Endothelial cell of umbilical vein (primary cell): Measurements from ENCODE around the gene SMC1B. TPM values are rescaled to one million over a fixed set of nuclear protein-coding genes. Genes with fewer than 3 reads are reported as not detected.

ENCODE experiments used
- BruUV-seq: library from RNA; stranded (reverse); fragments of 400-500 nt; replicated peaks from 2 replicates; lab custom pipeline; 2021; lab: Mats Ljungman, UMichigan
- CTCF ChIA-PET: fragments of 300-600, 350-600 bp; sonication (Branson Sonifier 250); formaldehyde crosslinking; loops from one replicate; lab custom pipeline; 2021; ENCODE audit warnings: antibody characterized with exemption, inconsistent platforms; lab: Charles Lee
- POLR2A ChIA-PET: fragments of 300-600, 350-600 bp; sonication (Branson Sonifier 250); formaldehyde crosslinking; loops from one replicate; lab custom pipeline; 2021; ENCODE audit warnings: antibody characterized with exemption, inconsistent platforms; lab: Charles Lee
- DNase-seq: peaks from one replicate; pipeline ENCODE4 v3.0.0-alpha.2; 2011; ENCODE audit warnings: low read depth, low spot score
- FAIRE-seq: peaks from 2 replicates; lab custom pipeline; 2011; peaks lifted over from hg19 to GRCh38; lab: Jason Lieb, UNC
- H2AFZ ChIP-seq: 2 replicates; pipeline ENCODE4 v1.6.0; 2012; ENCODE audit warnings: low read depth, low read length, control low read depth, inconsistent platforms
- H3K27ac ChIP-seq: 2 replicates; pipeline ENCODE4 v1.5.1; 2011; ENCODE audit warnings: low read depth, mild to moderate bottlenecking, control low read depth, low read length, moderate library complexity; ENCODE audit not compliant: insufficient read depth
- H3K27me3 ChIP-seq, 2 experiments: 2 replicates each; pipeline versions ENCODE4 v1.6.0 to v1.6.1; 2011; ENCODE audit warnings: low read length in 2 of 2, mixed read lengths in 1 of 2; ENCODE audit not compliant: control insufficient read depth in 2 of 2, insufficient read depth in 2 of 2
- H3K36me3 ChIP-seq, 2 experiments: 2 replicates in 1 of 2; 3 replicates in 1 of 2; pipeline ENCODE4 v1.5.1; 2011; ENCODE audit warnings: low read length in 2 of 2, mild to moderate bottlenecking in 1 of 2, moderate library complexity in 1 of 2; ENCODE audit not compliant: control insufficient read depth in 2 of 2, insufficient read depth in 2 of 2; ENCODE audit errors: extremely low read depth in 1 of 2
- H3K4me1 ChIP-seq: 3 replicates; pipeline ENCODE4 v1.5.1; 2011; ENCODE audit warnings: mild to moderate bottlenecking, low read length; ENCODE audit not compliant: control insufficient read depth, insufficient read depth; ENCODE audit errors: extremely low read depth
- H3K4me2 ChIP-seq: 2 replicates; pipeline ENCODE4 v1.6.1; 2011; ENCODE audit warnings: low read length, control low read depth, mixed read lengths; ENCODE audit not compliant: insufficient read depth
- H3K4me3 ChIP-seq, 3 experiments: fragments of 200-600 bp in 1 of 3; sonication (generic), shearing (Covaris generic) in 1 of 3; replicated peaks in 1 of 3; 2 replicates each; pipeline ENCODE4 v1.5.1; 2011 to 2016; ENCODE audit warnings: control low read depth in 3 of 3, low read length in 3 of 3, mild to moderate bottlenecking in 2 of 3, inconsistent platforms in 1 of 3, low read depth in 1 of 3, moderate library complexity in 1 of 3; ENCODE audit not compliant: insufficient read depth in 1 of 3
- H3K79me2 ChIP-seq: 2 replicates; pipeline ENCODE4 v1.6.0; 2012; ENCODE audit warnings: low read length, inconsistent platforms; ENCODE audit not compliant: control insufficient read depth, insufficient read depth
- H3K9ac ChIP-seq: replicated peaks from 2 replicates; pipeline ENCODE3; 2011; ENCODE audit warnings: low read length, control low read depth; ENCODE audit not compliant: insufficient read depth; ENCODE audit errors: extremely low read depth
- H3K9me1 ChIP-seq: replicated peaks from 3 replicates; pipeline ENCODE4 v1.6.0; 2011; ENCODE audit warnings: mild to moderate bottlenecking, low read length; ENCODE audit not compliant: control insufficient read depth, insufficient read depth; ENCODE audit errors: extremely low read depth
- H3K9me3 ChIP-seq: replicated peaks from 2 replicates; pipeline ENCODE4 v1.5.1; 2012; ENCODE audit warnings: low read length, inconsistent platforms; ENCODE audit not compliant: control insufficient read depth, insufficient read depth
- H4K20me1 ChIP-seq: replicated peaks from 2 replicates; pipeline ENCODE3; 2011; ENCODE audit warnings: mild to moderate bottlenecking, low read length; ENCODE audit not compliant: control insufficient read depth, insufficient read depth; ENCODE audit errors: extremely low read depth
- EZH2 ChIP-seq: IDR thresholded peaks from 2 replicates; pipeline ENCODE4 v1.6.1; 2012; ENCODE audit warnings: borderline replicate concordance, low read depth, mild to moderate bottlenecking, moderate library complexity, low read length, inconsistent platforms; ENCODE audit not compliant: severe bottlenecking
- FOS ChIP-seq: IDR thresholded peaks from 2 replicates; pipeline ENCODE4 v1.6.1; 2011; ENCODE audit warnings: mild to moderate bottlenecking, low read length, moderate library complexity, borderline replicate concordance; ENCODE audit not compliant: insufficient read depth
- GATA2 ChIP-seq: IDR thresholded peaks from 2 replicates; pipeline ENCODE4 v1.7.0; 2011; ENCODE audit warnings: low read depth, mild to moderate bottlenecking, moderate library complexity, mixed read lengths, low read length; ENCODE audit not compliant: insufficient read length, insufficient read depth
- JUN ChIP-seq: IDR thresholded peaks from 2 replicates; pipeline ENCODE4 v1.6.1; 2011; ENCODE audit warnings: borderline replicate concordance, low read depth; ENCODE audit not compliant: insufficient read length, insufficient read depth
- MYC ChIP-seq: IDR thresholded peaks from one replicate; pipeline ENCODE4 v1.6.1; 2011; ENCODE audit warnings: mild to moderate bottlenecking, low read depth, low read length
- POLR2A ChIP-seq: IDR thresholded peaks from 2 replicates; pipeline ENCODE4 v1.6.1; 2012; ENCODE audit warnings: low read depth, mild to moderate bottlenecking, control low read depth, low read length
- POLR2AphosphoS5 ChIP-seq: IDR thresholded peaks from 2 replicates; pipeline ENCODE4 v1.6.1; 2012; ENCODE audit warnings: low read depth, mild to moderate bottlenecking, control low read depth, low read length, moderate library complexity; ENCODE audit not compliant: insufficient read depth
- dilution Hi-C: fragments of 300-500 bp; cut with MboI; formaldehyde crosslinking; loops from one replicate; pipeline ENCODE4 v1.15.0; 2019; ENCODE audit warnings: low sequenced_read_pairs; ENCODE audit not compliant: extremely low pct_ligation_motif_present
- intact Hi-C: fragments of 100-400 bp; cut with micrococcal nuclease; formaldehyde crosslinking; loops from one replicate; pipeline ENCODE4 v1.10.0; 2022
- polyA plus RNA-seq, 4 experiments: library from polyadenylated mRNA; depleted of rRNA in 3 of 4; stranded (reverse) in 3 of 4; unstranded in 1 of 4; fragments of >200 nt; gene quantifications; 2 replicates each; pipeline versions ENCODE4 v1.2.1 to v1.2.3, GENCODE V29; 2011 to 2012; ENCODE audit warnings: missing spikeins in 1 of 4
- total RNA-seq: library from RNA; stranded (reverse); gene quantifications from 2 replicates; pipeline ENCODE4 v1.2.3, GENCODE V29; 2021
- TF ChIP-seq, protein P1 (sequence below), 2 donors: IDR thresholded peaks; 1 replicate in 1 of 2; 2 replicates in 1 of 2; pipeline ENCODE4 v1.5.1; 2011; ENCODE audit warnings: low read length in 2 of 2, mild to moderate bottlenecking in 2 of 2, moderate library complexity in 2 of 2, control low read depth in 1 of 2, inconsistent platforms in 1 of 2, low read depth in 1 of 2; ENCODE audit not compliant: insufficient read depth in 1 of 2; ENCODE audit errors: extremely low read depth in 1 of 2
- TF ChIP-seq, protein P2 (sequence below): IDR thresholded peaks from 2 replicates; pipeline ENCODE4 v1.6.1; 2011; ENCODE audit not compliant: insufficient read depth, insufficient read length

The SMC1B gene
- total and polyA plus RNA-seq, 2 donors (not counting 3 experiments of a cell fraction or from before 2014, with no cell fraction given) = 0.07 TPM; not detected in 1

DNA sequence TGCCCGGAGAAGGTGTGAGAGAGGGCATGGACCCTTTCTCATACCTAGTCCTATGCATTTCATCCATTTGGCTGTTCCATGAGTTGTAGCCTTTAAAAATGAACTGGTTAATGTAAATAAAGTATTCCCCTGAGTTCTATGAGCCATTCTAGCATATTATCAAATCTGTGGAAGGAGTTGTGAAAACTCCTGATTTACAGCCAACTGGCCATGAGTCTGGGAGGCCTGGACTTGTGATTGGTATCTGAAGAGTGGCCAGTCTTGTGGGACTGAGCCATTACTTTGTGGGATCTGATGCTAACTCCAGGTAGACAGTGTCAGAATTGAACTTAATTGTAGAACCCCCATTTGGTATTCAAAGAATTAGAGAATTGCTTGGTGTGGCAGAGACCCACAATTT lies 55.3 kb downstream of the SMC1B start:
- BruUV-seq = no TSS peak
- TF ChIP-seq FOS (no peak), MYC (no peak), GATA2 (no peak), JUN (no peak), POLR2A (no peak), EZH2 (no peak), POLR2AphosphoS5 (no peak)
- TF ChIP-seq, protein P1, sequence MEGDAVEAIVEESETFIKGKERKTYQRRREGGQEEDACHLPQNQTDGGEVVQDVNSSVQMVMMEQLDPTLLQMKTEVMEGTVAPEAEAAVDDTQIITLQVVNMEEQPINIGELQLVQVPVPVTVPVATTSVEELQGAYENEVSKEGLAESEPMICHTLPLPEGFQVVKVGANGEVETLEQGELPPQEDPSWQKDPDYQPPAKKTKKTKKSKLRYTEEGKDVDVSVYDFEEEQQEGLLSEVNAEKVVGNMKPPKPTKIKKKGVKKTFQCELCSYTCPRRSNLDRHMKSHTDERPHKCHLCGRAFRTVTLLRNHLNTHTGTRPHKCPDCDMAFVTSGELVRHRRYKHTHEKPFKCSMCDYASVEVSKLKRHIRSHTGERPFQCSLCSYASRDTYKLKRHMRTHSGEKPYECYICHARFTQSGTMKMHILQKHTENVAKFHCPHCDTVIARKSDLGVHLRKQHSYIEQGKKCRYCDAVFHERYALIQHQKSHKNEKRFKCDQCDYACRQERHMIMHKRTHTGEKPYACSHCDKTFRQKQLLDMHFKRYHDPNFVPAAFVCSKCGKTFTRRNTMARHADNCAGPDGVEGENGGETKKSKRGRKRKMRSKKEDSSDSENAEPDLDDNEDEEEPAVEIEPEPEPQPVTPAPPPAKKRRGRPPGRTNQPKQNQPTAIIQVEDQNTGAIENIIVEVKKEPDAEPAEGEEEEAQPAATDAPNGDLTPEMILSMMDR (IDR thresholded peaks at IDR 0.05; ENCODE audit: extremely low read depth in 1 of 2, insufficient read depth in 1 of 2, low read depth in 1 of 2, low read length in 2 of 2) = no peak
- TF ChIP-seq, protein P2, sequence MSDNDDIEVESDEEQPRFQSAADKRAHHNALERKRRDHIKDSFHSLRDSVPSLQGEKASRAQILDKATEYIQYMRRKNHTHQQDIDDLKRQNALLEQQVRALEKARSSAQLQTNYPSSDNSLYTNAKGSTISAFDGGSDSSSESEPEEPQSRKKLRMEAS = no peak
- no peak overlapping the region for H3K27ac ChIP-seq
- CTCF ChIA-PET = no interaction called here
- intact Hi-C loops = no loop called here
- H3K4me3 ChIP-seq = no peak overlapping the region
- no peak overlapping the region for H3K4me2 ChIP-seq
- H3K9me1 ChIP-seq = no peaks in the 10 kb centered on the region
- no peaks in the 10 kb centered on the region for H3K4me1 ChIP-seq
- FAIRE-seq (no peak), DNase-seq (no peak)
- H2AFZ ChIP-seq = no peak overlapping the region
- no peak overlapping the region for H3K9ac ChIP-seq
- no peaks in the 10 kb centered on the region for H4K20me1 ChIP-seq
- H3K9me3 ChIP-seq = no peaks in the 10 kb centered on the region
- no peaks in the 10 kb centered on the region for H3K36me3 ChIP-seq
- H3K27me3 ChIP-seq = peaks cover 27 to 28% of the 10 kb centered on the region in 2 experiments
- POLR2A ChIA-PET = no interaction called here
- dilution Hi-C loops = no loop called here
- H3K79me2 ChIP-seq = no peaks in the 10 kb centered on the region
